Bronchial epithelial cell (primary cell): Measurements from ENCODE around the gene SCGB1D4. TPM values are rescaled to one million over a fixed set of nuclear protein-coding genes. Genes with fewer than 3 reads are reported as not detected.

ENCODE experiments used
- DNase-seq: peaks from one replicate; pipeline ENCODE4 v3.0.0-alpha.2; 2010; ENCODE audit warnings: low read depth
- FAIRE-seq: peaks from 2 replicates; lab custom pipeline; 2011; peaks lifted over from hg19 to GRCh38; lab: Jason Lieb, UNC
- H3K27me3 ChIP-seq: 2 replicates; pipeline ENCODE4 v1.5.1; 2011; ENCODE audit warnings: low read length; ENCODE audit not compliant: control insufficient read depth, insufficient read depth
- H3K36me3 ChIP-seq: 2 replicates; pipeline ENCODE4 v1.5.1; 2011; ENCODE audit warnings: low read length; ENCODE audit not compliant: control insufficient read depth, insufficient read depth
- H3K4me3 ChIP-seq: 2 replicates; pipeline ENCODE4 v1.5.1; 2011; ENCODE audit warnings: mild to moderate bottlenecking, low read depth, low read length, control low read depth
- CTCF ChIP-seq: IDR thresholded peaks from 2 replicates; pipeline ENCODE4 v1.5.1; 2011; ENCODE audit warnings: mild to moderate bottlenecking, moderate library complexity, low read length, control low read depth, inconsistent platforms; ENCODE audit not compliant: insufficient read depth, severe bottlenecking
- total RNA-seq: library from RNA; depleted of rRNA; stranded (reverse); fragments of >200 nt; gene quantifications from 2 replicates; pipeline ENCODE4 v1.2.1, GENCODE V29; 2014

Gene SCGB1D4
- total RNA-seq, 1 donor from 2014 or later, result not detected

- no peak for FAIRE-seq
- Histone ChIP-seq H3K36me3 (no peaks in the 10 kb centered on the region), H3K27me3 (no peaks in the 10 kb centered on the region), H3K4me3 (no peak within 1 kb of the TSS)
- peak; percentile 66 for DNase-seq
- peak; percentile 45 for TF ChIP-seq CTCF
Measured at GRCh38 chr11:62269654-62270278, 29.1 kb downstream of the SCGB1D4 start, which contains the start of gene SCGB2A2. SCGB2A2 (plus strand) TSS chr11:62270158; CDS start chr11:62270217, 59 bp downstream.

GRCh38 chr11:62267576-62267975, 31.3 kb downstream of the SCGB1D4 start:
- TF ChIP-seq CTCF, result no peak
- Histone ChIP-seq H3K27me3 (no peaks in the 10 kb centered on the region), H3K36me3 (no peaks in the 10 kb centered on the region), H3K4me3 (no peak overlapping the region)
- FAIRE-seq (no peak), DNase-seq (peak; percentile 26)

- no peak for TF ChIP-seq CTCF
- DNase-seq (no peak), FAIRE-seq (no peak)
- Histone ChIP-seq H3K36me3 (no peaks in the 10 kb centered on the region), H3K4me3 (no peak overlapping the region), H3K27me3 (no peaks in the 10 kb centered on the region)
Measured at GRCh38 chr11:62267050-62267449, 31.8 kb downstream of the SCGB1D4 start.

GRCh38 chr11:62266558-62266957, 32.3 kb downstream of the SCGB1D4 start:
- FAIRE-seq (no peak), DNase-seq (peak; percentile 79)
- no peak for TF ChIP-seq CTCF
- Histone ChIP-seq H3K4me3 (no peak overlapping the region), H3K36me3 (no peaks in the 10 kb centered on the region), H3K27me3 (no peaks in the 10 kb centered on the region)

GRCh38 chr11:62264004-62264403, 34.9 kb downstream of the SCGB1D4 start:
- no peak for FAIRE-seq
- Histone ChIP-seq H3K27me3 (no peaks in the 10 kb centered on the region), H3K36me3 (no peaks in the 10 kb centered on the region), H3K4me3 (no peak overlapping the region)
- TF ChIP-seq CTCF, result no peak
- DNase-seq, result peak; percentile 62
